Measurements from ENCODE around the gene TUBB2B.

GRCh38 chr6:3239110-3239830, 11.8 kb upstream of the TUBB2B start:
- no peak for TF ChIP-seq CTCF (IDR thresholded peaks at IDR 0.05)
- no peak for TF ChIP-seq EZH2 (IDR thresholded peaks at IDR 0.05; ENCODE audit: borderline replicate concordance, insufficient read depth, low read depth, low read length, poor library complexity, severe bottlenecking)
